H9 (cell line): ENCODE data around the gene MUC5AC. TPM values are rescaled to one million over a fixed set of nuclear protein-coding genes. Genes with fewer than 3 reads are reported as not detected.
A peak's percentile ranks its signal among the peaks of the same experiment; 100 is the strongest.

Experiments
- DNase-seq: peaks from one replicate; pipeline ENCODE4 v3.0.0-alpha.2; 2017
- H2AFZ ChIP-seq: one replicate; pipeline ENCODE4 v1.6.1; 2013; ENCODE audit warnings: mild to moderate bottlenecking, low read length, control low read depth, moderate library complexity
- H2AK5ac ChIP-seq: 2 replicates; pipeline ENCODE4 v1.6.1; 2013; ENCODE audit warnings: low read length, control low read depth, mixed read lengths; ENCODE audit not compliant: insufficient read length
- H2BK120ac ChIP-seq: one replicate; pipeline ENCODE4 v1.6.1; 2013; ENCODE audit warnings: low read depth, mild to moderate bottlenecking, low read length, control low read depth, inconsistent platforms; ENCODE audit not compliant: poor library complexity, severe bottlenecking
- H2BK12ac ChIP-seq: 2 replicates; pipeline ENCODE4 v1.6.1; 2013; ENCODE audit warnings: low read length, control low read depth, mixed read lengths, low read depth; ENCODE audit not compliant: insufficient read length
- H2BK15ac ChIP-seq: 2 replicates; pipeline ENCODE4 v1.6.1; 2013; ENCODE audit warnings: low read depth, low read length, control low read depth
- H2BK20ac ChIP-seq: one replicate; pipeline ENCODE4 v1.6.1; 2013; ENCODE audit warnings: low read depth, mild to moderate bottlenecking, low read length, control low read depth, inconsistent platforms; ENCODE audit not compliant: poor library complexity, severe bottlenecking
- H2BK5ac ChIP-seq: 2 replicates; pipeline ENCODE4 v1.6.1; 2013; ENCODE audit warnings: low read length, control low read depth, mixed read lengths; ENCODE audit not compliant: insufficient read length
- H3K14ac ChIP-seq: 2 replicates; pipeline ENCODE4 v1.6.1; 2013; ENCODE audit warnings: low read length, control low read depth; ENCODE audit not compliant: insufficient read depth
- H3K18ac ChIP-seq: 2 replicates; pipeline ENCODE4 v1.6.1; 2013; ENCODE audit warnings: low read depth, mild to moderate bottlenecking, mixed read lengths, low read length, control low read depth; ENCODE audit not compliant: insufficient read length
- H3K23ac ChIP-seq: 2 replicates; pipeline ENCODE4 v1.6.1; 2013; ENCODE audit warnings: low read length, control low read depth, mixed read lengths, low read depth; ENCODE audit not compliant: insufficient read length
- H3K23me2 ChIP-seq: 2 replicates; pipeline ENCODE4 v1.6.1; 2013; ENCODE audit warnings: low read depth, mild to moderate bottlenecking, mixed read lengths, low read length, control low read depth; ENCODE audit not compliant: insufficient read length, poor library complexity, severe bottlenecking
- H3K27ac ChIP-seq: 2 replicates; pipeline ENCODE4 v1.5.1; 2013; ENCODE audit warnings: low read length, control low read depth, mixed read lengths, low read depth; ENCODE audit not compliant: insufficient read length
- H3K27me3 ChIP-seq: 2 replicates; pipeline ENCODE4 v1.6.1; 2013; ENCODE audit warnings: low read length, control low read depth, inconsistent platforms; ENCODE audit not compliant: insufficient read depth
- H3K4ac ChIP-seq: 2 replicates; pipeline ENCODE4 v1.6.1; 2013; ENCODE audit warnings: low read depth, mild to moderate bottlenecking, control low read depth, inconsistent platforms, low read length, moderate library complexity
- H3K4me1 ChIP-seq: 2 replicates; pipeline ENCODE4 v1.6.1; 2013; ENCODE audit warnings: low read length, control low read depth, inconsistent platforms; ENCODE audit not compliant: insufficient read depth
- H3K4me2 ChIP-seq: 2 replicates; pipeline ENCODE4 v1.6.1; 2013; ENCODE audit warnings: low read length, control low read depth, mixed read lengths; ENCODE audit not compliant: insufficient read length, insufficient read depth
- H3K56ac ChIP-seq: 2 replicates; pipeline ENCODE4 v1.6.1; 2013; ENCODE audit warnings: low read depth, mild to moderate bottlenecking, mixed read lengths, low read length, control low read depth; ENCODE audit not compliant: insufficient read length
- H3K79me1 ChIP-seq: 2 replicates; pipeline ENCODE4 v1.6.1; 2013; ENCODE audit warnings: low read depth, mild to moderate bottlenecking, moderate library complexity, low read length, control low read depth, inconsistent platforms; ENCODE audit not compliant: insufficient read depth, poor library complexity, severe bottlenecking
- H3K79me2 ChIP-seq: 2 replicates; pipeline ENCODE4 v1.6.1; 2013; ENCODE audit warnings: low read length, control low read depth, inconsistent platforms; ENCODE audit not compliant: insufficient read depth
- H3K9ac ChIP-seq: 2 replicates; pipeline ENCODE4 v1.6.1; 2013; ENCODE audit warnings: low read length, control low read depth, mixed read lengths; ENCODE audit not compliant: insufficient read length; ENCODE audit errors: extremely low read depth
- H3K9me3 ChIP-seq: one replicate; pipeline ENCODE4 v1.6.1; 2013; ENCODE audit warnings: low read depth, low read length, inconsistent platforms; ENCODE audit not compliant: control insufficient read depth
- H3T11ph ChIP-seq: one replicate; pipeline ENCODE4 v1.6.1; 2013; ENCODE audit warnings: mild to moderate bottlenecking, low read length, control low read depth, inconsistent platforms
- H4K20me1 ChIP-seq: one replicate; pipeline ENCODE4 v1.6.1; 2013; ENCODE audit not compliant: control insufficient read depth, insufficient read length, insufficient read depth
- H4K5ac ChIP-seq: 2 replicates; pipeline ENCODE4 v1.6.1; 2013; ENCODE audit warnings: low read depth, mild to moderate bottlenecking, mixed read lengths, low read length, control low read depth; ENCODE audit not compliant: insufficient read length
- H4K8ac ChIP-seq: replicated peaks from 2 replicates; pipeline ENCODE4 v1.6.1; 2013; ENCODE audit warnings: low read length, control low read depth, mixed read lengths, low read depth; ENCODE audit not compliant: insufficient read length
- H4K91ac ChIP-seq: 2 replicates; pipeline ENCODE4 v1.6.1; 2013; ENCODE audit warnings: low read depth, mild to moderate bottlenecking, moderate library complexity, mixed read lengths, low read length, control low read depth; ENCODE audit not compliant: insufficient read length
- H3K27ac Mint-ChIP-seq, 3 experiments: 2 replicates in 2 of 3; 3 replicates in 1 of 3; pipeline ENCODE4 v1.8.0; 2020 to 2021; ENCODE audit warnings: mixed read lengths in 3 of 3, mild to moderate bottlenecking in 1 of 3, moderate library complexity in 1 of 3
- H3K27me3 Mint-ChIP-seq: 2 replicates; pipeline ENCODE4 v1.8.0; 2021; ENCODE audit warnings: low read depth, mild to moderate bottlenecking, moderate library complexity, mixed read lengths
- H3K36me3 Mint-ChIP-seq, 3 experiments: 2 replicates in 2 of 3; 3 replicates in 1 of 3; pipeline ENCODE4 v1.8.0; 2020 to 2021; ENCODE audit warnings: low read depth in 3 of 3, mixed read lengths in 3 of 3; ENCODE audit not compliant: insufficient read depth in 1 of 3
- H3K4me1 Mint-ChIP-seq, 2 experiments: 2 replicates each; pipeline ENCODE4 v1.8.0; 2020; ENCODE audit warnings: mixed read lengths in 2 of 2
- H3K4me3 Mint-ChIP-seq, 2 experiments: 2 replicates in 1 of 2; 3 replicates in 1 of 2; pipeline ENCODE4 v1.8.0; 2020 to 2021; ENCODE audit warnings: mild to moderate bottlenecking in 2 of 2, mixed read lengths in 2 of 2, moderate library complexity in 1 of 2
- H3K9me3 Mint-ChIP-seq, 2 experiments: 2 replicates in 1 of 2; 3 replicates in 1 of 2; pipeline ENCODE4 v1.8.0; 2020; ENCODE audit warnings: mild to moderate bottlenecking in 2 of 2, mixed read lengths in 2 of 2, moderate library complexity in 1 of 2
- CTCF ChIP-seq: fragments of 200-600 bp; sonication (generic); conservative IDR thresholded peaks from 3 replicates; pipeline ENCODE4 v1.8.0; 2021; ENCODE audit warnings: antibody characterized with exemption, mild to moderate bottlenecking
- WGBS: extraction: QIAGEN DNeasy Blood & Tissue Kit; methylation state at CpG from one replicate; pipeline ENCODE4 v1.1.7; 2013; ENCODE audit warnings: missing lambda C conversion rate, low lambda C conversion rate, mixed read lengths; ENCODE audit not compliant: insufficient read length; ENCODE audit errors: extremely low coverage; 5-methylcytosine and 5-hydroxymethylcytosine counted together
- total RNA-seq: library from RNA; stranded (reverse); gene quantifications from 2 replicates; pipeline ENCODE4 v1.2.1, GENCODE V29; 2021

Gene MUC5AC
- total RNA-seq, 1 experiment from 2014 or later = not detected

- Histone ChIP-seq H2AFZ (no peak overlapping the region), H3K14ac (no peak overlapping the region), H2BK15ac (no peak overlapping the region), H3K23ac (no peak overlapping the region), H4K8ac (no peak overlapping the region), H3K27ac (no peak overlapping the region), H2AK5ac (no peak overlapping the region), H2BK5ac (no peak overlapping the region), H3K18ac (no peak overlapping the region), H3K56ac (no peak overlapping the region), H2BK12ac (no peak overlapping the region), H4K5ac (no peak overlapping the region), H3T11ph (no peak overlapping the region), H3K27me3 (no peaks in the 10 kb centered on the region), H2BK120ac (no peak overlapping the region), H2BK20ac (no peak overlapping the region), H3K9ac (no peak overlapping the region), H3K4ac (no peak overlapping the region), H4K20me1 (no peaks in the 10 kb centered on the region), H3K79me1 (no peaks in the 10 kb centered on the region), H3K79me2 (no peaks in the 10 kb centered on the region), H3K9me3 (no peaks in the 10 kb centered on the region), H3K4me1 (no peaks in the 10 kb centered on the region), H3K4me2 (no peak overlapping the region), H3K23me2 (no peaks in the 10 kb centered on the region), H4K91ac (no peak overlapping the region)
- Mint-ChIP-seq H3K9me3 (peaks cover 2 to 6% of the 10 kb centered on the region in 2 experiments; a peak in 3 of 5 replicates), H3K4me3 (no peak overlapping the region), H3K4me1 (no peaks in the 10 kb centered on the region), H3K27me3 (peaks cover 21% of the 10 kb centered on the region), H3K36me3 (no peaks in the 10 kb centered on the region), H3K27ac (peak overlapping the region in 1 of 3 experiments; percentile 52; a peak in 1 of 7 replicates)
- TF ChIP-seq CTCF = no peak
- no peak for DNase-seq
- no CpG with 5 or more reads among the region's 27 CpGs for WGBS
These were observed 37.0 kb upstream of the MUC5AC start for GRCh38 chr11:1120532-1121330.
